NK-92 treated with Interleukin-12 subunit alpha and Interleukin-12 subunit beta, amount 100 ng/mL, for 24 hours (cell line): Measurements from ENCODE around the gene ATF5.
"Not testable (repeated sequence)": the region's sequence is repeated elsewhere in the genome, so short reads cannot be mapped to it uniquely, and the experiment has no call there.

Source experiments
- DNase-seq: peaks from one replicate; lab custom pipeline; 2025; lab: John Stamatoyannopoulos, UW

Gene ATF5

DNA sequence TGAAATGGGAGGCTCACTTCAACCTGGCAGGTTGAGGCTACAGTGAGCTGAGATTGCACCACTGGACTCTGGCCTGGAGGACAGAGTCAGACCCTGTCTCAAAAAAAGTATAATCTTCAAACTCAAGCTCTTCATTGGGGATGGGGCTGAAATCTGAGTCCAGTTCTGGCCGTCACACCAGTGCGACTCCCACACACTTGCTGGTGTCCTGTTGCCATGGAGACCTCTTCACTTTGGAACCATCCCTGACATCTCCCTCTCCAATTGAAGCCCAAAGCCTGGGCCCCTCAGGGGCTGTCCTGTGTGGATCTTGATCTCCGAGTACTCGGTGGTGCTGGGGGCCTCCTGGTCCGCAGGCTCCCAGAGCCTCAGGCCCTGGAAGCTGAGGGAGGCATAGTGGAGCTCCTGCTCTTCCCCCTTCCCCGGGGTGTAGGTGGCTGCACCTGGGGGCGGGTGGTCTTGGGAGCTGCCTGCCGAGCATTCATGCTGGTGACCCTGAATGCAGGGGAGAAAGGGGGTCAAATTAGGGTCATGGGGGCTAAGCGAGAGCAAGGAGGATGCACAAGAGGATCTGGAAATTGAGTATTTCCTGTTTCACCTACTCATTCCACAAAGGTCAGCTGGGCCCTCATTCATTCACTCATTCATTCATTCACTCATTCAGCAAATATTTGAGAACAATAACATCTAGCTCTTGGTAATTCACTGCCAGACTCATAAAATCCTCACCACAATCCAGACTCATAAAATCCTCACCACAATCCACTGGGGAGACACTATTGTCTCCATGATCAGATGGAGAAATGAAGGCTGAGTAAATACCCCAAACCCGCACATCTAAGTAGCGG is 21.0 kb downstream of the ATF5 start:
- DNase-seq, result no peak

DNA sequence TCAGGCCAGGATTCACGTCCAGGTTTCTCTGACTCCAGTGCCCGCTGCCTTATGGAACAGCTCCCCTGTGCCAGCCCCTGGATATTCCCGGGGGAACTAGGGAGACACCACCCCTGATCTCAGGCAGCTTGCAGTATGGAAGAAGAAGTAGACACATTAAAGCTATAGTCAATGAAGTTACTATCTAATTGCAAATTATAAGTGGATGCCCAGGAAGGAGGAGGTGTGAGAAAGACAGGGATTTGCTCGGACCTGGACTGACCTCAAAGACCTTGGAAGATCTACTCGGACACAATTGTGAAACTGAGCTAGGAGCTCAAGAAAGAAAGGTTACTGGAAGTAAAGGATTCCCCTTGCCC is 21.6 kb downstream of the ATF5 start:
- DNase-seq, result no peak

DNA sequence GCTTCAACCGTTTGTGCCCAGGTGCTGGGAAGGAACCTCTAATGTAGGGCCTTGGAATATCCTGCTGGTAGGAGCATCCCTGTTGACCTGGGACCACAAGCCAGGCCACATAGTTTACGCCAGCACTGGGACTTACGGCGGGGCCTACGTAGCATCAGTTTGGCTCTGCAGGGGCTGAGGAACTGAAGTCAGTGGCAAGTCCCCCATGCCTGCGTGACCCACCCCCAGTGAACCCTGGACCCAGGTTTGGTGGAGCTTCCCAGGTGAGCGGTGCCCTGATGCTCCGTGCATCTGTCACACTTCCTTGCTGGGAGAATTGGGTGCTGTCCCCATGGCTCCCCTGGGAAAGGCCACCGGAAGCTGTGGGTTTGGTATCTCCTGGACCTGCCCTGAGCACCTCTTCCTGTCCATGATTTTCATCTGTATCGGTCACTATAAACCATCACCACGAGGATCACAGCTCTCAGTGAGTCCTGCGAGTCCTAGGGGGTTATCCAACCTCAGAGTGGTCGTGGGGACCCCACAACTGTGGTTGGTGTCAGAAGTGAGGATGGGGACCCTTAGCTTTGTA is 22.0 kb downstream of the ATF5 start:
- DNase-seq, result no peak

DNA sequence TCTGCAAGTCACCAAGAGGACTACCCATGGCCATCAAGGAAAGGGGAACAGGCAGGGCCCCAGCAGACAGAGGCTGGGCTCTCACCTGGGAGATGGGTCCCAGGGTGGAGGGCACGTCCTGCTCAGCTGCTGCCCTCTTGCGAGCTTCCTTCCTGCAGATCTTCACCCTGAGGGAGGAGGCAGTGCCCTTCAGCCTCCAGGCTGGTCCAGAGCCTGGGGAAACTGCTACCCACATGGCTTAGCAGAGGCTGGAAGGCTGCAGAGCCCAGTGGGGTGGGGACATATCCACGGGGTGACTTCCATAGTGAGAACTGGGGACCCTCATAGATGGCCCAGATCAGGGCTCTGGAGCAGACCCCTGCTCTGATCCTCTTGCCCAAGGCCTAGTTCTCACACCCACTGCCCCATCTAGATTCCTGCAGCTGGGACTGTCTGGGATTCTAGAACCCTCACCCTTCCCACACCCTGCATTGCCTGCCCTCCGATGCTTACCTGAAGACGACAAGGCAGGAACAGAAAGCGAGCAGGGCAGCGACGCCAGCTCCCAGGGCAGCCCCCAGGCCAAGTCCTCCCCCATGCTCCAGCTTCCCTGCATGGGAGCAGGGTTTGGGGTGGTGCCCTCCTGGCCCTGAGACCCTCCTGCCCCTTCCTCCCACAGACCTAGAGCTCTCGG is 22.9 kb downstream of the ATF5 start:
- DNase-seq, result no peak

DNA sequence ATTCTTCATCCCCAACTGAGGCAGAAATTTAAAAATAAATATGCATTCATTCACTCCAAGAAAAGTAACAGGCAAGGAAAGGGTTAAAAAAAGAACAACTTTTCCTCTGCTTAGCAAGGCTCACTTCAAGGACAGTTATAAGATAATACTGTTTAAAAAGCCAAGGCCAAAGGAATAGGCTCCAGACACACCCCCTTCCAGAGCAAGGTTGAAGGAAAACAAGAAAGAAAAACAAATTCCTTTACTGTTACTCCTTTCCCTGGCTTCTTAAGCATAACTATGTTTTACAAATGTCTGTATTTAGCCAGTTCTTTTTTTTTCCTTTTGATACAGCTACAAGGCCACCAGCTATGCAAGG is 23.5 kb downstream of the ATF5 start:
- DNase-seq, result no peak

DNA sequence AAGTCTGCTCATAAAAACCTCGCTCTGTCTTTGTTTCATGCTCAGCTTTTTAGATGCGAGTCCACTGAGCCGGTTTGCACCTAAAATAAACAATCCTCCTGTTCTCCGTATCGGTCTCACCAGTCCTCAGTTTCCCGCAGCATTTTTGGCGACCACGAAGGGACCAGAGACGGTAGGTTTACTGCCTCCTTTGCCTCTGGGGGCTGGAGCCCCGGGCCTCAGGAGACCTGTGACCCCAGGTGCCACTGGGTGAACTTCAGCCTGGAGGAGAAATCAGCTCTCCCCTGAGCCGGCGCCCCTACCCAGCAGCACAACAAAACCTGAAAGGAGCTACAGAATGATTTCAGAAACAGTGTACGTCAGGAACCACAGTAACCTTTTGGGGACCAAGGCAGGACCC is 23.9 kb downstream of the ATF5 start:
- DNase-seq, result no peak

DNA sequence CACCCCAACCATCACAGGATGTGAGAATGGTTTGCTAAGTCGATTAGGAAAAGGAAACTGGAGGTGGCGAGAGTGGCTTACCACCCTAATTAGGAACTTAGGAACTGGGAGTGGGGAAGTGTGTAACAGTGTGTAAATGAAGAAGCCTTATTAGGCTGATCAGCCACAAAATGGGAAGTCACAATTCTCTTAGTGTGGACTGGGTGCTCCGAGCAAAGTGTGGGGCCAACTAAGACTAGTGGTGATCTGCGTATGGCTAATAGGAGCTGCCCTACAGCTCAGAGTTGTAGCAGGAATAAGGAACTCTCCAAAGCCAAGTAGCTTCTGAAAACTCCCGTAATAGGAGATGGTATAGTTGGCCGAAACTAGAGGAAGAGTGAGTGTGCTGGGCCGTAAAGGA is 24.4 kb downstream of the ATF5 start:
- DNase-seq, result no peak

DNA sequence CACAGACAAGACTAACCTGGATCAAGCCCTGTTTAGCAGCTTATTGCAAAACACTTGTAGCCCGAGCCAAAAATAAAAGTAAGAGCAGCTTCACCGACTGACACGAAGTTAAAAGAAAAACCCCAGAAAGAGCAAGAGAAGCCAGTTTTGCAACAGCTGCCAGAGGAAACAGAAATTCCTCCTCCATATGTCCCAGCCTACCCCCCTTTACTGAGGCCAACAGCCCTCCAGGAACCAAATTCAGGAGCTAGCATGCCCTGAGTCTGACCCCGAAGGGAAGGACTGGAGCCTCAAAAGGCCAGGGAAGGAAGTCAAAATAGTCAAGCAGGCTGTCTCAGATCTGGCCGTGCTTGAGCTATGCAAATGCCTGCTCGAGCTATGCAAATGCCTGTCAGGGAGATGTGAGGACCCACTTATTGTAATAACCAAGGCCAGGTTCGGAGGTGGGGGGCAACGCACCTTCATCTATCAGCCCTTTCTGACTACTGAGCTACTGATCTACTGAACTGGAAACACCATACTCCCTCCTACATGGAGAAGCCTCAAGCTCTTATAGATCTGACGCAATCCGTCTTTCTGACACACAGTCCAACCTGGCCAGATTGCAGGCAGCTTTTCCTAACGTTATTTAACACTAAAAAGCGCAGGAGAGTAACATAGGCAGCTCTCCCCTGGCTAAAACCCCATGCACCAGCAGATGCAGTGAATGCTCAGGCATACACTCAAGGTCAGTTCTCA is 25.3 kb downstream of the ATF5 start:
- DNase-seq, result no peak

DNA sequence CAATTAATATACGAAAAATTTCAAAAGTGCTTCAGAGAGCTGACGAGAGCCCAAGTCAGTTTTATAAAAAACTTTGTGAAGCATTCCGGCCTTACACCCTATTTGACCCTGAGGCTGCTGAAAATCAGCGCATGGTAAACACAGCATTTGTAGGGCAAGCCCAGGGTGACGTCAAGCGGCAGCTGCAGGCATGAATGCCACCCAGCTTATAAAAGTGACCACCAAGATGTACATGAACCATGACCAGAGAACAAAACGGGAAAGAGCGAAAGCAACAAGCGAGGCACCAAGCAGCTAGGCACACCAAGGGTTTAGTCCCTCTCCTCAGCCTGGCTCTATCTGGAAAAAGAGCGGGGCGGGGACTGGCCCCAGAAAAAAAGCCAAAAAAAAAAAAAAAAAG is 25.9 kb downstream of the ATF5 start:
- DNase-seq, result no peak

DNA sequence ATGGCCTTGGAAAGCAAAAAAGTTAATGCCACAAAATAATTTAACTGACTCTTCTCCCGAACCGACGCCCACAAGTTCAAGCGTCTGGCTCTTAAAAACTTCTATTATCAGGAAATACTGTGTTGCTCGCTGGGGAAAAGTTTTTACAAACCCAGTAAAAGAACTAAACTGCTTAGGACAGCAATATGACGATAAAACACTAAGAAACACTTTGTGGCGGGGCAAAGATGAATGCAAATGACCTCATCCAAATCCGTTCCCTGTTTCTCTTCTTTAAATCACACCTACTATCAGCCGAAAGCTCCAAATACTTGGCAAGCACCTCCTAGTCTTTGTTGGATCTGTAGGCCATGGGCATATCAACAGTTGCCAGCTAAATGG is 27.1 kb downstream of the ATF5 start:
- no peak for DNase-seq

DNA sequence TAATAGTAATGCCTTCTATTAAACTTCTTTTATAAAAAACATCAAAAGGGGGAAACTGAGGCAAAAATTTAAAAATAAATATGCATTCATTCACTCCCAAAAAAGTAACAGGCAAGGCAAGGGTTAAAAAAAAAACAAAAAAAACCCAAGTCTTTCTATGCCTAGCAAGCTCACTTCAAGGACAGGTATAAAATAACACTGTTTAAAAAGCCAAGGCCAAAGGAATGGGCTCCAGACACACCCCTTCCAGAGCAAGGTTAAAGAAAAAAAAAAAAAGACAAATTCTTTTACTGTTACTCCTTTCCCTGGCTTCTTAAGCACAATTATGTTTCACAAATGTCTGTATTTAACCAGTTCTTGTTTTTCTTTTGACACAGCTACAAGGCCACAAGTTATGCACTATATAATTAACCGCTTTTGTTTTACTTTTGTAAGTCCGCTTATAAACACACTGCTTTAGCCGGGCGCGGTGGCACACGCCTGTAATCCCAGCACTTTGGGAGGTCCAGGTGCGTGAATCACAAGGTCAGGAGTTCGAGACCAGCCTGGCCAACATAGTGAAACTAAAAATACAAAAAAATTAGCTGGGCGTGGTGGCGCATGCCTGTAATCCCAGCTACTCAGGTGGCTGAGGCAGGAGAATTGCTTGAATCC is 28.4 kb downstream of the ATF5 start:
- no peak for DNase-seq

DNA sequence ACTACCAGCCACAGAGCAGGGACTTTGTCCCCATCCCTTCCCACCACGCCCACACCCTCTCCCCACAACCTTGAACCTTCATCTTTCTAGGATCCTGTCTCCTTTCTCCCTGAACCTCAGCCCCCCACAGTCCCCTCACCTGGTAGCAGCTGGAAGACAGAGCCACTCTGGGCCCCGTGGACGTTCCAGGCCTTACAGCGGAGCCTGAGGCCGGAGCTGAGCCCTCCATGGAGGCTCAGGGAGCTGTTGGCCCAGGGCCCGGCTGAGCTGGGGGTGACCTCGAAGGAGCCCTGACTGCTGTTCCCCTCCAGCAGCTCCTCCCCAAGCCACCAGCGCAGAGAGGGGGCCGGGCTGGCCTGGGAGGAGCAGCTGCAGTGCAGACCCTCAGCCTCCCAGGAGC is 29.1 kb downstream of the ATF5 start:
- DNase-seq, result not testable (repeated sequence)

DNA sequence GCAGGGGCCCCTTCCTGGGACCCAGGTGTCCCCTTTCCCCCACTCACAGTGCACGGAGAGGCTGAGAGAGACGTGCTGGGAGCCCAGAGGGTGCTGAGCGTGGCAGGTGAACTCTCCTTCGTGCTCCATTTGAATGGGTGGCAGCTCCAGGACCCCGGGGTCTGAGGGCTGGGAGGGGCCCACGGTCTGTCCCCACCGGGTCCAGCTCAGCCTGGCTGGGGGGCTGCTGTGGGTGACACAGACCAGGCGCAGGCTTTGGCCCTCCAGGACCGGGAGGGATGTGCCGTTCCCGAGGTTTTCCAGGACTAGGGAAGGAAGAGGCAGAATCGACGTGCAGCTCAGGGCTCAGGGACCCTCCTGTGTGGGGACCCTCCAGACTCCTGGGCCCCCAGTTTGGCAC is 29.6 kb downstream of the ATF5 start:
- not testable (repeated sequence) for DNase-seq

DNA sequence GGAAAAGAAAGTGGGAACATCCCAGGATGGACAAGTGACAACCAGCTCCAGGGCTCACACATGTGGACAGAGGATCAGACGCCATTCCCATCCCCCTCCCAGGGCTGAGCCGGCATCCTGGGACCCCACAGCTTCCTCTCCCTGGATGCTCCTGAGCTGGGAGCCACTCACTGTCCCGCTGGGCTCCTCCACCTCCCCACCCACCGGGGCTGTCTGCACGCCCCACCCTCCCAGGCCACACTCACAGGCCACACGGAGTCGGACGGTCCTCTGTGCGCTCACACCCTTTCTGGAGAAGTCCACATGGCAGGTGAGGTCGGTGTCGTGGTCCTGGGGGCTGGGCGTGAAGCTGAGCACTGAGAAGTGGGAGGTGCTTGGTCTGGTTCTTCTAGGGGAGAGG is 30.9 kb downstream of the ATF5 start:
- DNase-seq, result not testable (repeated sequence)

DNA sequence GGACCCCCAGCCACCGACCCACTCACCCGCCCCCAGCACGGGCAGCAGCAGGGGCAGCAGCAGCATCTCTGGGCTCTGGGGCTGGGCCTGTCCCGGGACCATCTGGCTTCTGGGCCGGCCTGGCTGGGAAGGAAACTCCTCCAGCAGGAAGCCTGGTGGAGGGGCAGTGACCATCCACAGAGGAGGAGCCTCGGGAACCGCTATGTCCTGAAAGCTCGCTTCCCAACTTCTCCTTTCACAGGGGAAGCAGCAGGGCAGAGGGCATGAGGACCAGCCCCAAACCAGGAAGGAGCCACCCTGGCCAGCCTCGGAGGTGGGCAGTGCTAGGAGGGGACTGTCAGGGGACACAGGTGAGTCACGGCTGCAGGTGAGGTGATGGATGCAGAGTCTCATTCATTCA is 32.0 kb downstream of the ATF5 start, which contains the start of gene SIGLEC11:
SIGLEC11 (minus strand) TSS at position 193 of the 400 bp plus-strand sequence; CDS start at position 102, 91 bp downstream.
- DNase-seq, result not testable (repeated sequence)

DNA sequence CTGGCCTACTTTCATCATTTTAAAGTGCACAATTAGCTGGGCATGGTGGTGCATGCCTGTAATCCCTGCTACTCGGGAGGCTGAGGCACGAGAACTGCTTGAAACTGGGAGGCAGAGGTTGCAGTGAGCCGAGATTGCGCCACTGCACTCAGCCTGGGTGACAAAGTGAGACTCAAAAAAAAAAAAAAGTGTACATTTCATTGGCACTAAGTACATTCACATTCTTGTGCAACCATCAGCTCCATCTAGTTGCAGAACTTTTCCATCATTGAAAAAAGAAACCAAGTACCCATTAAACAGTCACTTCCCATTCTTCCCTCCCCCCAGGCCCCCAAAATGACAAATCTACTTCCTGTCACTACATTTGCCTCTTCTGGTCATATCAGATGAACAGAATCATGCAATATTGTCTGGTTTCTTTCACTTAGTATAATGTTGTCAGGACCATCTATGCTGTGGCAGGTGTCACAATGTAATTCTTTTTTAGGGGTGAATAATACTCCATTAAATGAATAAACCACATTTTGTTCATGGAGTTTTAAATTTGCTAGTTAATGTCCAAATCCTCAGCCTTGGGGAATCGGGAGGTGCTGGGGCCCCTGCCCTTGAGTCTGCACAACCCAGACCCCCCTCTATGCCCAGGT is 39.4 kb downstream of the ATF5 start:
- DNase-seq, result no peak

DNA sequence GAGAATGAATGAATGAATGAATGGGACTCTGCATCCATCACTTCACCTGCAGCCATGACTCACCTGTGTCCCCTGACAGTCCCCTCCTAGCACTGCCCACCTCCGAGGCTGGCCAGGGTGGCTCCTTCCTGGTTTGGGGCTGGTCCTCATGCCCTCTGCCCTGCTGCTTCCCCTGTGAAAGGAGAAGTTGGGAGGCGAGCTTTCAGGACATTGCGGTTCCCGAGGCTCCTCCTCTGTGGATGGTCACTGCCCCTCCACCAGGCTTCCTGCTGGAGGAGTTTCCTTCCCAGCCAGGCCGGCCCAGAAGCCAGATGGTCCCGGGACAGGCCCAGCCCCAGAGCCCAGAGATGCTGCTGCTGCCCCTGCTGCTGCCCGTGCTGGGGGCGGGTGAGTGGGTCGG is 40.4 kb downstream of the ATF5 start:
- not testable (repeated sequence) for DNase-seq

DNA sequence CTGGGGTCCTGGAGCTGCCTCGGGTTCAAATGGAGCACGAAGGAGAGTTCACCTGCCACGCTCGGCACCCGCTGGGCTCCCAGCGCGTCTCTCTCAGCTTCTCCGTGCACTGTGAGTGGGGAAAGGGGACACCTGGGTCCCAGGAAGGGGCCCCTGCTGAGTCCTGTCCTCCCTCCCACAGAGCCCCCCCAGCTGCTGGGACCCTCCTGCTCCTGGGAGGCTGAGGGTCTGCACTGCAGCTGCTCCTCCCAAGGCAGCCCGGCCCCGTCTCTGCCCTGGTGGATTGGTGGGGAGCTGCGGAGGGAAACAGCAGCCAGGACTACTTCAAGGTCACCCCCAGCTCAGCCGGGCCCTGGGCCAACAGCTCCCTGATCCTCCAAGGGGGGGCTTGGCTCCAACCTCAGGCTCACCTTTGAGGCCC is 43.0 kb downstream of the ATF5 start:
- DNase-seq, result no peak

DNA sequence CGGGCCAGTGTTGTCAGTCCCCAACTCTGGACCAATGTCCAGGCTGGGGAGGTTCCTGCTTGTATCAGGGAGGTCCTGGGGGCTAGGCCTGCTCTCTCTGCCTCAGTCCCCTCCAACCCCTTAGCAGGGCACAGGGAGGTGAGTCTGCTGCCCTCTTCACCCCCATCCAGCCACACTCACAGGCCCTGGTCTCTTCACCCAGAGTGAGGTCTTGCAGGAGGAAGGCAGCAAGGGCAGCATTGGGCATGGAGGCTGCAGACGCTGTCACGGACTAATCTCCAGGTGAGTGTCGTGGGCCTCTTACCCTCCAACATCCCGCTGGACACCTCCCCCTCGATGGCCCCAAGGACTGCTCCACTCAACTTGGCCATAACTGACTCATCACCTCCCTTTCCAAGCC is 43.8 kb downstream of the ATF5 start:
- no peak for DNase-seq

DNA sequence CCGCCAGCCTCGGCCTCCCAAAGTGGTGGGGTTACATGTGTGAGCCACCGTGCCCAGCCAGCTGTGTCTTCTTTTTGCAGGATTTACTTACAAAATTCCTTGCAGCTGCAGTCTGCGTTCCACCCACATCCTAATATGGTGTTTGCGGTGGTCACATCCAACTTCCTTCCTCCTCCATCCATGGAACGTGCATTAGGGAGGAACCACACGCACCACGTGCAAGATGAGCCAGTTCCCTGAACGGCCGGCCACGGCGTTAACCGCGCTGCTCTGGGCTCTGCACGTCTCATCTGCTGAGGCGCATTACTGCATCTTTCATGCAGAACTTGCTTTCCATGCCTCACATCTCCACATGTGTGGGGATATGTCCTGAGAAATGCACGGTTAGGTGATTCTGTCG is 45.0 kb downstream of the ATF5 start:
- DNase-seq, result no peak

DNA sequence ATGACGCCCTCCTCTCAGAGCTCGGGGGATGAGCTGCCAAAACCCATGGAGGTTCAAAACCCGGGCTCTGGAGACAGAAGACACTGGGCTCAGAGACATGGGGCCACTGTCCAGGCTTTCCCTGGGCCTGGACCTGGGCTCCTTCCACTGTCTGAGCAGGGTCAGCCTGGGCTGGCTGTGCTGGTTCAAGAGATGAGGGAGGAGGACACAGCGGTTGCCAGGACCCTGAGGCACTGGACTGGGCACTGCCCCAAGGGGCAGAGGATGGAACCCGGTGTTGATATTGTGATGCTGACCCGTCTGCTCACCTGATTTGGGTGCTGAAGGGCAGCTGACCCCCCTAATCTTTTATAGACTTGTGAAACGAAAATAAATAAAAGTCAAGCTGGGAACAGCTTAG is 46.0 kb downstream of the ATF5 start:
- DNase-seq, result no peak

DNA sequence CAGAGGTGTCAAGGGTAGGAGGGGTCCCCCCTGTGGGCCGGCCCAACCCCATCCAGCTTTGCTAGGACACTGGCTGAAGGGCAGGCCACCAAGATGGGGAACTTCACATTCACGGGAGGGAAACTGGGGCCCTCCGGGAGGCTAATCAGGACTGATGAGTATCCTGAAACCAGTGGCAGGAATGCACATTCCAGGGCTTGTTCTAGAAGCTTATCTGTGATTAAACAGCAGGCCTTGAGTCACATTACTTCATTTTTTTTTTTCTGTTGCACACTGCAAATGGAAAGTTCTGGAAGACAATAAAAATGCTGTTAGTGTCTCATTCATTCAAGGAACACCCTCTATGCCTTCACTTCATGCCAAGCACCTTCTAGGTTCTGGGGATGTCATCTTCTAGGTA is 47.5 kb downstream of the ATF5 start:
- DNase-seq, result no peak
